GM18498 (cell line): Measurements from ENCODE around the gene HIPK2.

Experiments
- ATAC-seq: cut with Tn5 transposase; IDR thresholded peaks from one replicate; pipeline ENCODE4 v1.9.1; 2021; ENCODE audit warnings: mild to moderate bottlenecking, moderate library complexity; ENCODE audit not compliant: unreplicated experiment

HIPK2 gene

DNA sequence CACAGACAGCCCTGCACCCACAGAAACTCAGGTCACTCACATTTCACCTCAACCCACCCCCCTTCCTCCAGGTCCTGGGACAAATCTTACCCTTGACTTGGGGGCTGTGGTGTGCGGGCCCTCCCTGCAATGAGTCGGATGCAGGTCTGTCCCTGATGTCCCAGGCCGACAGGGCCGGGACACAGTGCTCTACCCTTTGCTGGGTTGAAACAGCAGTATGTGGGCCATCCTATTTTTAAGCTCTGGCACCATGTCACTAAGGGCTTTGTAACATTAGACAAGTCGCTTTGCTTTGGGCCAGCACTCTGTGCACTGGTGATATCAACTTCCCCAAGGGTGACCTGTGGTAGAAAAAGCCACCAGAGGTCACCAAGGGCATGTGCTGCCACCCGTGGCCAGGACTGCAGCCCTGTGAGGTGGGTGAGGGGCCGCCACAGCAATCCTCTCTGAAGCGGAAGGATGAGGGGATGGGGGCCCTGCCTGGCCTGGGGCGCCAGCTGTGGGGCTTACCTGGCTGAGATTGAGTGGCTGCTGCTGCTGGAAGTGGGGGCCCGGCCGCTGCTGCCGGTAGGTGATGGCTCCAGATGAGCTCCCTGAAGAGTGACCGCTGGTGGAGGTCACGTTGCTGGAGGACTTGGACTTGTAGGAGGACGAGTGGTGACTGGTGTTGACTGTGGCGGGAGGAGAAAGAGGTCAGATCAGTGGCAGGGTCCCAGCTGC, 203.0 kb downstream of the HIPK2 start:
- ATAC-seq, result no peak

DNA sequence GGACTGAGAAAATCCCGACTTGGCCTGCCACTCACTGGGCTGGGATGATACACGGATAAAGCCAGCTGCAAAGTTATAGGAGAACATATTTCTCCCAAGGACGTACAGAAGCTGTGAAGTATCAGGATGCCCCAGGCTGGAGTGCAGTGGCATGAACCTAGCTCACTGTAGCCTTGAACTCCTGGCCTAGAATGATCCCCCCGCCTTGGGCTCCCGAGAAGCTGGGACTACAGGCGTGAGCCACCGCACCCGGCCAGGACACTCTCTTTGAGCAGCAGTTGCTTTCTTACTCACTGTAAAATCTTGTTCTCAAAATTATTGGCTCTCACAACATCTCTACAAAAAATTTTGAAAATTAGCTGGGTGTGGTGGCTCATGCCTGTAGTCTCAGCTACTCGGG, 203.9 kb downstream of the HIPK2 start:
- ATAC-seq, result no peak

DNA sequence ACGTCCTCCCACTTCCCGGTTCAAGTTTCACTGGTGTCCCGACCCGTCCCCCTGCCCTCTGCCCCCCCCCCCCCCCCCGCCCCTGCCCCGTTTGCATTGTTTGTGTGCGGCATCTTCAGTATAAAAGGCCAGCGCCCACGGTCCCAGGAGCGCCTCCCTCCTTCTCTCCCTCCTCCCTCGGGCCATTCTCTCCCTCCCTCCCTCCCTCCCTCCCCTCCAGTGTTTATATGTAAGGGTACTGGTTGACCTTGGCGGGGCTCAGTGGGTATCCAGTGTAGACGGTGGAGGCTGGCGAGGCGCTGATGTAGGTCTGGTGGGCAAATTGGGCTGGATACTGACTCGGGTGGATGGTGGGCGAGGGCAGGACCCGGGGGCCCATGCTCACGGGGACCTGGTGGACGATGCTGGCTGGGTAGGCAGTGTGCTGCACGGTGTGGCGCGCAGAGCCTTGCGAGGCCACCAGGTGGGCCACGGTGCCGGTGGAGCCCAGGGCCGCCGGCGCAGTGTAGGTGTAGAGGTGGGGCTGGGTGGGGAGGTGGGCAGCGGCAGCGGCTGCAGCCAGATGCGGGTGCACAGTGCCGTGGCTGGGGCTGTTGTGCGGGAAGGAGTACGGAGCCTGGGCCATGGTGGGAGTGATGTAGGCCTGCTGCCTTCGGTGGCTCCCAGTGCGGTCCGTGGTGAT, 205.0 kb downstream of the HIPK2 start:
- ATAC-seq, result no peak

DNA sequence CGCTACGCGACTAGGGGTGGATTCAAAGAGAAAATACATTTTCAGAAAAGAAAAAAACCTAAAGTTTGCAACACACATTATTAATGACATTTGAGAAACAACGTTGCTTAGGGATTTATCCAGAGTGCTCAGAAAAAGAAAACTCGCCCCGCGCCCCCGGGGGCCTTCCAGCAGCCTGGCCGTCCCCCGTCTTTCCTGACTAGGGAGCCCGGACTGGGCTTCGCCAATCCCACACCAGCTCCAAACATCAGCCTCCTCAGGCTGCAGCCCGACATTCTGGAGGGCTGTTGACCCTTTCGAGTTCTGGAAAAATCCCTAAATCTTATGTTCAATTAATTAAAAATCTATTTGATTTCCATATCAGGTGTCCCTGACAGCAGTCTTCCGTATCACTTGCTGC, 205.7 kb downstream of the HIPK2 start:
- no peak for ATAC-seq

DNA sequence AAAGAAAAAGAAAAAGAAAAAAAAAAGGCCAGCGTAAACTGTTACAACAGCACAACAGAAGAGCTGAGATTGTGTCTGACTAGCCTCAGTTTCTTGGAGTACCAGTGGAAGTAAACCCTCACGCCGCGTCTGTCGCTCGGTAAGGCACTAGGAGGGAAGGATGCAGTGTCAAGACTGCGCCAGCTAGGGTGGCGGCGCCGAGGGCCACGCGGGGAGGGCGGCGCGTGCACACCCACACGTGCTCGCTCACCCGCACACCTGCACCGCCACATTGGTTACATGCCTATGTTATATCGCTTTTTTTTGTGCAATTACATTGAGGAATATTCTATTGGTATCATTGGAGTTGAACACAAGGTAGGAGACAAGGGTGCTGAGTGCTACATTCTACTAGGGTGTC, 206.1 kb downstream of the HIPK2 start:
- no peak for ATAC-seq

DNA sequence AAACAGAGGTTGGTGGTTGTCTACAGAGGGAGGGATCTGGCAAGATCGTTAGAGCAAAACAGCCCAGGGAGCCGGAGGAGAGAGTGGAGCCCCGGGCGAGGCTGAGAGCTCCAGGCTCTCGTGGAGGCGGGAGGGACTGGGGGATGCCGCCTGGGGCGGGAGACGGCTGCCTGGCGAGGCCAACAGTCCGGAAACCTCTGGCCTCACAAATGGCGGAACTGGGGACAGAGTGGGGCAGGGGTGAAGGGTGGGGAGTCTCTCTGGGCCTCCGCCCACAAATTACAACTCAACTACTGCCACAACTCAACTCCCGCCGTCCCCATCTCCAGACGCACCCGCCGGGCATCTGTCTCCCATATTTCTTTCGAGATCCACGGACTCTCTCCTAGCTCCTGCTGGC, 206.6 kb downstream of the HIPK2 start:
- ATAC-seq, result no peak

DNA sequence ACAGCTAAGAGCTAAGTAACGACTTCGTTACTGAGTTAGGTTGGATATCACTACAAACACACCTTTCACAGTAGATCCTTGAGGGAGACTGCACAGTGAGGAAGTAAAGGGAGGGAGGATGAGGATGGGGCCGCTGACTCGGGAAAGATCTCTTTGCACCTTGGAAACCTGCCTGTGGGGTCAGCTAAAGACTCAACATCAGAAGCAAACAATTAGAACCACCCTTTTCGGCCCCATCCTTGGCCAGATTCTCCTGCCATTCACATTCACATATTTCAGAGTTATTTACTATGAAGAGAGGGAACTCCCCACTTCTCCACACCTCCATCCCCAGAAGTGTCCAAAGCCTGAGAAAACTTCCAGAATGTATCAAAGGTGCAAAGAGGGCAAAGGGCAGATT, 207.2 kb downstream of the HIPK2 start:
- no peak for ATAC-seq

DNA sequence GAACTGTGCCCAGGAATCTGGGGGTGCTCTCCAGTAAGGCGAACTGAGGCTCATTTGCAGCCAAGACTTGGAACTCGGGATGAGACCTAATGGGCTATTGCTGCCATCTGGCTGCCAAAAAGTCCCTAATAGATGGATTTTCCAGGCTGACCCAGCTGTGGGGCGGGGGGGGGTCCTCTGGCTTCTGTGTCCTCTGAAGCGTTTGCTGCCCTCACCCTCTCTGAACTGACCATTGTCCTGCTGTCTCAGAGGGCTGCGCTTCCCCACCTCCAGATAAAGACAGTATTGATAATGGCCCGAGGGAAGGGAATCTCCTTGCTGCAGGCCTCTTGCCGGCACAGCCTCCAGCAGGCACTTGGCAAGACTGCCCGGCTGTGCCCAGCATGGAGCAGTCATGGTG, 207.7 kb downstream of the HIPK2 start:
- no peak for ATAC-seq

DNA sequence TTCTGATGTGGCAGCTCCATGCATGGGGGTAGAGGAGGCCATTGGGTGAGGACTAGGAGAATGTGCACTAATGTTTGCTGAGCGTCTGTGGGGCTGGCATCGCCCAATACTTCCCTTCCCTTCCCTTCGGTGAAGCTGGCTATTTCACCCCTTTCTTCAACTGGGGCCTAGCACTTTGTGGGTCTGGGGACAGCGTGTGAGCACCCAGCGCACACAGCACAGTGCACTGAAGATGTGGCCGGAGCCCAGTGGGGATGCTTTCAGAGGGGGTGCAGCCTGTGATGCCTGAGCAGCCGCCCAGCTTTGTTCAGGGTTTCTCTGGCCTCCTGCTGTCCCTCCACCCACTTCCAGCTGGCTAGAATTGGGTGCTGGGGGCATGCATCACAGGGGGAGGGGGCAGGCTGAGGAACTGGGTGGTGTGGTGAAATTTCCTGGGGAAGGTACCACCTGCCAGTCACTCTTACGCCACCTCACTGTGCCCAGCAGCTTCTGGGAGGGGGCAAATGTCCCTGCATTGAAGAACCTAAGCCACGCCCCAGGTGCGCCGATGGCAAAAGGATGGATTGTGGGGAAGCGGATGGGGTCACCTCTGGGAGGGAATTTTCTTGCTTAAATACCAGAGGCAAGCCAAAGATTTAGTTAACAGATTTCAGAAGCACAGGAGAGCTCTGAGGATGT, 208.8 kb downstream of the HIPK2 start:
- no peak for ATAC-seq

DNA sequence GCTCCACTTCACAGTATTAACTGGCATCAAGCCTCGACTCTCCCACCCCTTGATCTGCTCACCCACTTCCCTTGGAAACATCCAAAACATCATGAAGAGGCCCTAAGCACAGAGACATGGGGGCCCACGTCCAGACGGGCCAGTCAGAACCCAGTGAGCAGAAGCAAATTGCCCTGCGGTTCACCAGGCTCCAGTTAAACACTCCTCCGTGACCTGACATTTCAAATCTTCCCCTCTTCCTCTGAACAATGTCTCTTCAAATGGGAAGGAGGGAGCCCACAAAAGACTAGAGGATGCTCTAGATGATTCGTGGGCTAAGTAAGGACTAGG, 209.5 kb downstream of the HIPK2 start:
- ATAC-seq, result no peak

DNA sequence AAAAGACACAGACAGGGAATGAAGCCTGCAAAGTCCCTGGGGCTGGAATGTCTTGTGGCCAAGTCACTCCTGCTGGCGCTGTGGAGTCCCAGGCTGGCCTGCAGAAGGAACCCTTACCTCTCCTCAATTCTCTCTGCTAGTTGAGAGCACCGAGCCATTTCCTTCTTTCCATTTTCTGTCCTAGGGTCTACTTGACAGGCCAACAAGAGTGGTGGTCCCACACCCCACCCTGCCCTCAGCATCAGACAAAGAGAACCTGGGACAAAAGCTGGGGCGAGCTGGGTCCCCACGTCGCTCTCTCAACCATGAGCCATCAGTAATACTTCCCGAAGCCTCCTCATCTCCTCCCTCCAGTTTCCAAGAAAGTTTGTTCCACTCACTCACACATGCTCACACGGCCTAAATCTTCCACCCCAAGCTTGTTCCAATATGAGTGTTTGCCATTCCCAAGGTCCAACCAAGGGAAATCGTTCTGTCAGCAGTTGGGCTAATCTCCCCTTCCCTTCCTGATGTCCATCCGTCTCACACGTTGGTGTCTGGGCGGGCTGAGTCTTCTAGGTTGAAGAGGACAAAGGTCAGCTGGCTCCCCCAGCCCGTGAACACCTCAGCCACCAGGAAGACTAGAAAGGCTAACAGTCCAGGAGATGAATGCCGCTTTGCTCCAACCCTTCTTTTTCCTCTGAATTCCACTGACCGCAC, 210.0 kb downstream of the HIPK2 start:
- ATAC-seq, result no peak

DNA sequence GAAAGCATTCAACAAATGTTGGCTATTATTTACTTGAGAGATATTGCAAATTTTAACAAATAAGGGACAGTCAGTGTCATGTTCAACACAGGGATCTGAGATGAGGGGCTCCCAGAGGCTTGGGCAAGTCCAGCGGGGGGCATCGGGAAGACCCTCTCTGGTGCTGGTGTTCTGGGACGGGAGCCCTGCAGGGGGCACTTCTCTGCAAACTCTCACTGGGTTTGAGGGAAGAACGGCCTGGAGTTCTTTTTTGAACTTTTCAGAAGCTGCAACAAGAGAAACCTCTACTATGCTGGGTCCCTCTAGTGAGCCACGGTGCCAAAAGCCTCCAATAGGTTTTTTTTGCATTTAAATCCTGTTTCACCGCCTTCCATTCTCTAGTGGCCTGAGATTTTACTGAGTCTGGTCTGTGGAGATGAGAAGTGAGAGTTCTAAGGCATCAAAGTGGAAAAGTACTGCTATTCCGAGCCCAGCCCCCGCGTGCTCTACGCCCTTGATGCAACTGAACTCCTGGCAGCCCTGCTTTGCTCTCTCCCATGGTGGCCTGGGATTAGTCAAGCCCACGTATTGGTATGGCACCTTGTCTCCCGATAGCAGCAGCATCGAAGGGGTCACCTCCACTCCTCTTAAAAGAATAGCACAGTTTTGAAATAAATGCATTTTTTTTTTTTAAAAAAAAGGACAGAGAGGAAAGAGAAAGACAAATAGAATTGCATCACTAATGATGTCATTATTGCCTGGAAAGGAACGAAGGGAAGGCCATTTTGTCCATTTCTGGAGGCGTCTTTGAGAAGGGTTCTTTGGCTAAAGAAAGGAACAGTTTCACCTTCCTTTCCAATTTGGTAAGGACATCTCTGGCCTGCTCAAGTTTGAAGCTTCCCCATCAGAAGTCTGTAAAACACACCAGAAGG, 210.8 kb downstream of the HIPK2 start:
- ATAC-seq, result no peak

DNA sequence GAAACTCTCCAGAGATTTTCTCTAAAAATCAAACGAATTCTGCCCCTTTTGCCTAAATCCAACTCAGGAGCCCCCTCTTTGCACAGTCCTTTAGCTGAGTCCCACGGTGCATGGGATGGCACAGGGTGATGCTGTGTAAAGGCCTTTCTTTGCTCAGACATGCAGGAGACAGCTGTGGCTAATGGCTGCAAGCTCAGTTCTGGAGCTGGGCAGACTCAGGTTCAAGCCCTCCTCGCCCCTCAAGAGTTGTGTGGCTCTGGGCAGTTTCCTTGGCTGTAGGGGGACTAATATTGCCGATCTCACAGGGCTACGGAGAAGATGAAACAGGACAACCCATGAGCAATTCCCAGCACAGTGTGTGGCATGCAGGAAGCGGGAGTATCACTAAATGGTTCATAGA, 211.7 kb downstream of the HIPK2 start:
- ATAC-seq, result no peak

DNA sequence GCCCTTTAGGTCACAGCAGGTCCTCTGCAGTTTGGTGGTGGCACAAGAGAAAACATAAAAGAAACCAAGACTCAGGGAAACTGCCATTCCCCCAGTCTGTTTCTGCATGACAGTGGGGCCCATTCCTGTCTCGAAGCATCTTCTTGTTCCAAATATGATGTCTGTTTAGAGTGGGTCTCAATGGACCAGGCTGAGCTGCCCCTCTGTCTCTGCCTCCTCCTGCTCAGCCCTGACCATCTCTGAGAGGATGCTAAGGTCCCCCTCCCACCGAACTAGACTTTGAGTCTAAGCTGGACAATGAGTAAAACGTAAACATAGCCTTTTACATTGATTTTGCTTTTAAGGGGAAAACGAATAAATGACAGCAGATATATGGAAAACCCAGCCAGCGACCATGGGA, 213.9 kb downstream of the HIPK2 start:
- no peak for ATAC-seq

DNA sequence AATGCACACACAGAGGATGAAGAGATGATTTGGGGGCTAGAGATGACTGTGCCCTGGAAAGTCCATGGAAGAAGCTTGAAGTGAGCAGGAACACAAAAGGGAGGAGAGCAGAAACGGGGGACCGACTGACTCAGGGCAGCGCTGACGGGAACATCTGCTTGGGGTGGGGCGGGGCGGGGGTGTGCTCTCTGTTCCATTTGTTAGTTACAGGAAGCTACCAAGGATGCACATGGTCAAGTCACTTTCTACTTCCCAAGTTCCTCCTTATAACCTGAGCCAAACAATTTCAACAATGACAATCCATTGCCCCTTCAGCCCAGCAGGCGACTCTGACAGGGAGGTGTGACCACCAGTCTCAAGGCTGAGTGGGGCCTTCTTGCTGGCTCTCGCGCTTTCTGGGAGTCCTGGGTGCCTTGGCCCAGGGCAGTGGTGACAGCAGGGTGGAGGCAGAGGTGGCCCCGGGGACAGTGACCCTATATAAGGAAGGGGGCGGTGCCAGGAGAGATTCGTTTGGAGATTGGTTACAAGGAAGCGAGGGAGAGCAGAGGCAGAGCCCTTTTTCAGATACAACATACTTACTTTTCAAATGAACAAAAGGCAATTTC, 214.7 kb downstream of the HIPK2 start:
- ATAC-seq, result no peak

DNA sequence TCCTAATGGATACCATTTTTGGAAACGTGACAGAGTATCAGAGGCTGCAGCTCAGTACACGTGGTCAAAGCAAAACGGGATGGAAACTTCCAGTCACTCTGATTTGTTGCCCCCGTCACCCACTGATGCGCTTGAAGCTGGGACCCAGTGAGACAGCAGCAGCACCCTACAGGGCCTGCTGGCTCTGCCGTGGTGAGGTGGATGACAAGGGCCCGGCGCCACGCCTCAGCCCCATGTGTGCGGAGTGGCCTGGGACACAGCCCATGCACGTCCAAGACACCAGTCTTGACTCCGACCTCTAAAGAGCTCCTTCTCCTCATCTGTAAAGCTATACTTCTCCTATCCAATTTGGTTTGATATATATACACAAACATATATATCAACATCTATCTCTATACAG, 215.3 kb downstream of the HIPK2 start:
- no peak for ATAC-seq

DNA sequence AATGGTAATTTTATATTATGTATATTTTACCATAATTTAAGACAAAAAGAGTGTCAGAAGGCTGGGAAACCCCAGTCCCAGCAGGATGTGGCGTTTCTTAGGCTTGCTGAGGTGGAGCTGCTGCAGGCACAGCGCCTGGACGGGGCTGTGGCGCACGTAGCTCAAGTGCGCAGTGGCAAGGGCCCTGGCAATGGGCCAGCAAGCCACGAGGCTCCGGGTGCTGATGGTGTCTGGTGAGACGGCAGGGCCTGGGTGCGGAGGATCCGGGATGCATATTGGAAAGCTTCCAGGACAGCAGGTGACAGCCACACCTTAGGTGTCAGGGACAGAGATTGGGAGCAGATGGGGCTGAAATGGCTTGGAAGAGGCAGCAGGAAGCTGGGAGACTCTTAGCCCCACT, 217.1 kb downstream of the HIPK2 start:
- ATAC-seq, result no peak

DNA sequence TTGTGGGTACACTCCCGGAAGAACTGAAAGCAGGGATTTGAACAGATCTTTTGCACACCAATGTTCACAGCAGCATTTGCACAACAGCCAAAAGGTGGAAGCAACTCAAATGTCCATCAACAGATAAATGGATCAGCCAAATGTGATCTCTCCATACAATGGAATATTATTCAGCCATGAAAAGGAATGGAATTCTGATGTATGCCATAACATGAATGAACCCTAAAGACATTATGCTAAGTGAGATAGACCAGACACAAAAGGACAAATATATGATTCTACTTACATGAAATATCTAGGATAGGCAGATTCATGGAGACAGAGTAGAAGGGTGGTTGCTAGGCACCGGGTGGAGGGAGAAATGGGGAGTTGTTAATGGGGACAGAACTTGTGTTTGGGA, 217.6 kb downstream of the HIPK2 start:
- no peak for ATAC-seq

DNA sequence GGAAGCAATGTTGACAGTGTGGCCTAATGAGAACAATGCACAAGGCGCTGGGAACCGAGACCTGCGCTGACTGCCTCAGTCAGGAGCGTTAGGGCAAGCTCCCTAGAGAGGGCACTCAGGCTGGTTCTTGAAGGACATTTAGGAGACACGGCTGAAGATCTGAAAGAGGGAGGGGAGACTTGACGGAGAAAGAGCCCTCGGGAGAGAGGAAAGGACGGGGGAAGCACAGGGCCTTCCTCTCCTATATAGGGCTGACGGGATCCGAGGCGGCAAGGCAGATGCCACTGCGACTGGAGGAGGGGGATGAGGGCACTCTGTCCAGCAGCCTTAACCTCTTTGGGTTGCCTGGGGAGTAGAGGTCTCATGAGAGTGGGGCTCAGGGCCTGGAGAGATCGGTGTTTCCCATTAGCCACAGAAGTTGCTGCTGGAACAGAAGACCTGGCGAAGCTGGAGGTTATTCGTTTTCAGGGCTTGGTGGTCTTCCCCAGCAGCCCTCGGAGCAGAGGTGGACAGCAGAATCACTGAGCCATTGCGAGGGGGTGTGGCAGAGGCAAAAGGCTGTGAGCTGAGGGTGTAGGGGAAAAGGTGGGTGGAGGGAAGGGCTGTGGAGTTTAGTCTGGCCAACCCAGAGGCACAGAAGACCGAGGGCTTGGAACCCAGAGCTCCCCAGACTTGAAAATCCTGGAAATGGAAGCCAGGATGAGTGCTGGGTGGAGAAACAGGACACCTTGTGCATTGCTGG, 218.3 kb downstream of the HIPK2 start:
- ATAC-seq, result no peak
